Ovary (tissue), 3 donors: ENCODE measurements around the gene TRPC6.

Experiments
- CTCF ChIP-seq, 3 donors: fragments of 450-650 bp in 2 of 3; fragments of 200-600 bp in 1 of 3; IDR thresholded peaks; one replicate each; pipeline versions ENCODE4 v1.5.1 to v1.8.0; 2016 to 2022; ENCODE audit warnings: antibody characterized with exemption in 3 of 3, mild to moderate bottlenecking in 1 of 3
- EP300 ChIP-seq: sonication (generic); formaldehyde crosslinking; IDR thresholded peaks from one replicate; pipeline ENCODE4 v1.6.1; 2017; ENCODE audit warnings: antibody characterized with exemption
- POLR2A ChIP-seq: fragments of 450-650 bp; IDR thresholded peaks from one replicate; pipeline ENCODE4 v1.6.1; 2017; ENCODE audit warnings: antibody characterized with exemption, mild to moderate bottlenecking, moderate library complexity
- donor health status: DM: no; HTN: no; CAD: no.

GRCh38 chr11:101528541-101528940 is 55.3 kb downstream of the TRPC6 start:
- TF ChIP-seq CTCF (IDR thresholded peaks at IDR 0.05) (no peak), POLR2A (no peak), EP300 (no peak)
